GM12878 (cell line): ENCODE results near the gene C20orf144. TPM values are rescaled to one million over a fixed set of nuclear protein-coding genes. Genes with fewer than 3 reads are reported as not detected.

ENCODE experiments used
- ATAC-seq: fragments of 200-7000 bp; cut with Tn5 transposase; 3 replicates; pipeline ENCODE4 v1.9.1; 2020; ENCODE audit warnings: mild to moderate bottlenecking, moderate library complexity
- BruUV-seq: library from RNA; stranded (reverse); fragments of 400-500 nt; replicated peaks from 2 replicates; lab custom pipeline; 2021; lab: Mats Ljungman, UMichigan
- CTCF ChIA-PET: fragments of 300-600 bp; sonication (Branson Sonifier 250); formaldehyde crosslinking; extraction: SDS; loops from one replicate; lab custom pipeline; 2021; ENCODE audit warnings: inconsistent platforms; lab: Yijun Ruan, JAX
- POLR2A ChIA-PET: fragments of 350-600 bp; formaldehyde crosslinking; extraction: SDS; loops from one replicate; lab custom pipeline; 2021; ENCODE audit warnings: inconsistent platforms; lab: Charles Lee
- RAD21 ChIA-PET: fragments of 300-600 bp; sonication (Branson Sonifier 250); formaldehyde crosslinking; loops from one replicate; lab custom pipeline; 2023; ENCODE audit warnings: antibody characterized with exemption; ENCODE audit not compliant: unreplicated experiment; lab: Charles Lee
- SMC1A ChIA-PET: fragments of 300-600 bp; sonication (Branson Sonifier 250); formaldehyde crosslinking; loops from one replicate; lab custom pipeline; 2023; ENCODE audit not compliant: unreplicated experiment, uncharacterized antibody; lab: Charles Lee
- DNase-seq: peaks from one replicate; pipeline ENCODE4 v3.0.0-alpha.2; 2011; ENCODE audit warnings: low read depth, low spot score
- FAIRE-seq: peaks from 3 replicates; lab custom pipeline; 2011; peaks lifted over from hg19 to GRCh38; lab: Jason Lieb, UNC
- H2AFZ ChIP-seq: 2 replicates; pipeline ENCODE4 v1.6.0; 2011; ENCODE audit warnings: low read depth, low read length, control low read depth; ENCODE audit not compliant: control insufficient read depth
- H3K27ac ChIP-seq: 2 replicates; pipeline ENCODE4 v1.5.1; 2011; ENCODE audit warnings: control low read depth; ENCODE audit not compliant: control insufficient read depth, insufficient read depth
- H3K27me3 ChIP-seq, 2 experiments: replicated peaks in 1 of 2; 2 replicates each; pipeline versions ENCODE4 v1.6.0 to v1.6.1; 2011; ENCODE audit warnings: low read length in 1 of 2; ENCODE audit not compliant: control insufficient read depth in 2 of 2, insufficient read depth in 2 of 2
- H3K36me3 ChIP-seq, 2 experiments: 2 replicates each; pipeline ENCODE4 v1.5.1; 2011; ENCODE audit warnings: low read length in 1 of 2; ENCODE audit not compliant: control insufficient read depth in 2 of 2, insufficient read depth in 2 of 2
- H3K4me1 ChIP-seq: 2 replicates; pipeline ENCODE4 v1.6.1; 2011; ENCODE audit warnings: mild to moderate bottlenecking, low read length, moderate library complexity, mixed read lengths; ENCODE audit not compliant: control insufficient read depth, insufficient read depth
- H3K4me2 ChIP-seq: 2 replicates; pipeline ENCODE4 v1.6.0; 2011; ENCODE audit warnings: control low read depth; ENCODE audit not compliant: control insufficient read depth, insufficient read depth
- H3K4me3 ChIP-seq: fragments of 200-600 bp; sonication (generic); 2 replicates; pipeline ENCODE4 v1.5.1; 2016
- H3K79me2 ChIP-seq: 2 replicates; pipeline ENCODE4 v1.6.0; 2011; ENCODE audit warnings: low read length; ENCODE audit not compliant: control insufficient read depth, insufficient read depth
- H3K9ac ChIP-seq: 2 replicates; pipeline ENCODE4 v1.8.0; 2011; ENCODE audit warnings: low read length, control low read depth, mixed read lengths; ENCODE audit not compliant: control insufficient read depth, insufficient read depth
- H3K9me3 ChIP-seq: replicated peaks from 3 replicates; pipeline ENCODE4 v1.5.1; 2011; ENCODE audit warnings: mild to moderate bottlenecking, low read length; ENCODE audit not compliant: control insufficient read depth, insufficient read depth
- H4K20me1 ChIP-seq: 2 replicates; pipeline ENCODE4 v1.6.0; 2011; ENCODE audit not compliant: control insufficient read depth, insufficient read depth
- CBFB ChIP-seq: IDR thresholded peaks from 2 replicates; pipeline ENCODE4 v1.6.1; 2016; ENCODE audit warnings: antibody characterized with exemption, low read depth
- CBX5 ChIP-seq: sonication (generic); IDR thresholded peaks from 2 replicates; pipeline ENCODE4 v1.6.1; 2016; ENCODE audit warnings: low read depth, moderate library complexity, mild to moderate bottlenecking, inconsistent platforms
- CHD1 ChIP-seq: IDR thresholded peaks from 2 replicates; pipeline ENCODE4 v1.6.1; 2012; ENCODE audit warnings: low read depth, low read length, improper control_type of control experiment
- CREB1 ChIP-seq: IDR thresholded peaks from 2 replicates; pipeline ENCODE4 v1.6.1; 2012; ENCODE audit warnings: low read depth, mild to moderate bottlenecking, inconsistent platforms
- HDGF ChIP-seq: fragments of 450-650 bp; IDR thresholded peaks from 2 replicates; pipeline ENCODE4 v1.6.1; 2016; ENCODE audit warnings: antibody characterized with exemption
- IRF4 ChIP-seq: IDR thresholded peaks from 2 replicates; pipeline ENCODE4 v1.6.1; 2011; ENCODE audit warnings: low read depth, low read length
- JUNB ChIP-seq: IDR thresholded peaks from 2 replicates; pipeline ENCODE4 v1.6.1; 2016; ENCODE audit warnings: antibody characterized with exemption, mild to moderate bottlenecking
- NFYA ChIP-seq: IDR thresholded peaks from 2 replicates; pipeline ENCODE4 v1.6.1; 2011; ENCODE audit warnings: low read depth, mild to moderate bottlenecking, low read length, improper control_type of control experiment, borderline replicate concordance
- NRF1 ChIP-seq: conservative IDR thresholded peaks from 2 replicates; pipeline ENCODE4 v1.6.1; 2011; ENCODE audit warnings: mild to moderate bottlenecking, low read depth, low read length, improper control_type of control experiment
- PAX5 ChIP-seq: IDR thresholded peaks from 2 replicates; pipeline ENCODE4 v1.6.1; 2011; ENCODE audit warnings: low read depth, low read length, borderline replicate concordance
- RAD21 ChIP-seq: IDR thresholded peaks from 2 replicates; pipeline ENCODE4 v1.6.1; 2011; ENCODE audit warnings: mild to moderate bottlenecking, low read depth, low read length, moderate library complexity; ENCODE audit not compliant: insufficient read depth
- RAD51 ChIP-seq: fragments of 450-650 bp; IDR thresholded peaks from 2 replicates; pipeline ENCODE4 v1.6.1; 2016; ENCODE audit warnings: moderate library complexity, mild to moderate bottlenecking, inconsistent platforms
- SIN3A ChIP-seq: IDR thresholded peaks from 2 replicates; pipeline ENCODE4 v1.6.1; 2012; ENCODE audit warnings: low read depth, low read length, improper control_type of control experiment
- SMAD1 ChIP-seq: fragments of 450-650 bp; IDR thresholded peaks from 2 replicates; pipeline ENCODE4 v1.6.1; 2018; ENCODE audit warnings: mild to moderate bottlenecking, low read depth; ENCODE audit not compliant: partially characterized antibody
- ZNF687 ChIP-seq: fragments of 450-650 bp; IDR thresholded peaks from 2 replicates; pipeline ENCODE4 v1.6.1; 2017; ENCODE audit warnings: mild to moderate bottlenecking, moderate library complexity
- WGBS: methylation state at CpG from one replicate; pipeline ENCODE4 v1.1.6; 2016; ENCODE audit warnings: low lambda C conversion rate; ENCODE audit not compliant: insufficient replicate concordance, insufficient coverage; ENCODE audit errors: missing lambda C conversion rate; 5-methylcytosine and 5-hydroxymethylcytosine counted together
- in situ Hi-C: fragments of 300-500 bp; cut with MboI; formaldehyde crosslinking; loops from 9 replicates; pipeline ENCODE4 v1.14.3; 2018; ENCODE audit warnings: mixed read lengths
- intact Hi-C: fragments of 100-400 bp; cut with micrococcal nuclease; formaldehyde crosslinking; loops from one replicate; pipeline ENCODE4 v1.14.2; 2022; ENCODE audit not compliant: unreplicated experiment
- polyA plus RNA-seq, 11 experiments: library from polyadenylated mRNA; depleted of rRNA in 4 of 11; unstranded in 6 of 11; stranded (reverse) in 5 of 11; fragments of >200 nt; fragmentation: Nextera tagmentation in 4 of 11; fragmentation: Illumina TruSeq in 1 of 11; extraction: Ambion mirVana in 4 of 11; extraction: Trizol in 1 of 11; gene quantifications; 1 replicate in 1 of 11; 2 replicates in 10 of 11; pipeline versions ENCODE4 v1.2.1 to v1.2.3, GENCODE V29; 2011 to 2016; ENCODE audit warnings: inconsistent platforms in 2 of 11, missing spikeins in 2 of 11, low read depth in 1 of 11
- total RNA-seq, 4 experiments: library from RNA; depleted of rRNA in 3 of 4; stranded (reverse); fragments of >200 nt in 3 of 4; fragmentation: Illumina TruSeq in 1 of 4; extraction: Trizol in 1 of 4; gene quantifications; 2 replicates each; pipeline versions ENCODE4 v1.2.1 to v1.2.3, GENCODE V29; 2013 to 2021
- TF ChIP-seq, protein P1 (sequence below): fragments of 150-350 bp; IDR thresholded peaks from 2 replicates; pipeline ENCODE4 v1.6.1; 2014; ENCODE audit warnings: mild to moderate bottlenecking, low read depth, low read length

C20orf144 gene
- total and polyA plus RNA-seq, 10 of the 15 experiments (the other 5 are each of a cell fraction or from before 2014, with no cell fraction given) = 0.04 to 0.62 (median 0.23) TPM; not detected in 2

DNA sequence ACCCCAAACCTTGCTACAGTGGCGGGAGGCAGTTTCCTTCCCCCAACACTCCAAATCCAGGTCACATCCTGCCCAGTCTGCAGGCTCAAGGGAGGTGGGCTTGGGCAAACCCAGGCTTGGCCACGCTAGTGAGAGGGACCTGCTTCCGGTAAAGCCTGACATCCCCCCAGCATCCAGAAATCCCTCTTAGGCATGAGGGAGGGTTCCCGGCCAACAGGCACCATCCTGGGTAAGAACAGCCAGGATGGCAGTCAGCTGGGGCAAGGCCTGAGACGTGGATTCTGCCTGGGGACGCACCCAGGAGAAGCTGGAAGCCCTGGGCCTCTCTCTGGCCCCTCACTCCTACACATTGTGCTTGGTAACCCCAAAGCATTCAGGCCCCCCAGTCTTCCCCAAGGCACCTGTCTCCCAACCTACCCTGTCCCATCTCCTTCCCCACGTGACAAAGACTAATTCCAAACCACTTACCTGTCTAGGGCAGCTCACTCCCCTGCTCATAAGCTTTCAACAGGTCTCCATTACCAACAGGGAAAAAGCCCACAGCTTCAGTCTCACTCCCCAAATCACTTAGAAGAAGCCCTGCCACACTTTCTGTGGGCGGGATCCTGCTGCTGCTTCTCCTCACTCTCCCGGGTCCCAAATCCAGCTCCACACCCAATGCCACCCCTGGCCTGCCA, 2.1 kb downstream of the C20orf144 start:
- Histone ChIP-seq H3K9ac (peak overlapping the region; percentile 91), H2AFZ (peak overlapping the region; percentile 91), H3K27me3 (no peaks in the 10 kb centered on the region), H3K4me3 (peak overlapping the region; percentile 87), H3K36me3 (no peaks in the 10 kb centered on the region), H3K79me2 (peaks cover 2% of the 10 kb centered on the region), H3K4me1 (peaks cover 29% of the 10 kb centered on the region), H3K9me3 (no peaks in the 10 kb centered on the region), H3K27ac (peak overlapping the region; percentile 88), H4K20me1 (peaks cover 4% of the 10 kb centered on the region; the same call in 1 of the 2 replicates), H3K4me2 (peak overlapping the region; percentile 99)
- ChIA-PET RAD21 (interaction anchor here (1.0 to 2.2 kb wide), 6 partner anchors 12 to 206 kb away, joined by 3 to 10 read pairs (median 6); partner anchors contain the start of genes CBFA2T2 and ZNF341), POLR2A (interaction anchor here (0.9 to 2.4 kb wide), 5 partner anchors 11 to 174 kb away, joined by 3 to 9 read pairs (median 3); partner anchors contain the start of genes CBFA2T2 and PXMP4), CTCF (interaction anchor here (0.6 to 3.2 kb wide), 8 partner anchors 11 to 219 kb away, joined by 3 to 20 read pairs (median 3); no protein-coding TSS in a partner anchor), SMC1A (interaction anchor here (0.6 to 1.6 kb wide), 5 partner anchors 11 to 265 kb away, joined by 3 to 4 read pairs (median 4); no protein-coding TSS in a partner anchor)
- WGBS = 47% methylated on average over 8 of the region's 9 CpGs
- ATAC-seq (no peak), DNase-seq (no peak), FAIRE-seq (no peak)
- in situ Hi-C loops (no loop called here), intact Hi-C loops (loop anchor here (1.0 to 10.0 kb wide), 2 partner anchors 25 to 461 kb away; no protein-coding TSS in a partner anchor)
- TSS peak; percentile 83 for BruUV-seq
- no peak for TF ChIP-seq CBFB
- TF ChIP-seq HDGF = peak; percentile 55; the same call in 1 of the 2 replicates
- TF ChIP-seq NRF1 = no peak
- TF ChIP-seq, protein P1, sequence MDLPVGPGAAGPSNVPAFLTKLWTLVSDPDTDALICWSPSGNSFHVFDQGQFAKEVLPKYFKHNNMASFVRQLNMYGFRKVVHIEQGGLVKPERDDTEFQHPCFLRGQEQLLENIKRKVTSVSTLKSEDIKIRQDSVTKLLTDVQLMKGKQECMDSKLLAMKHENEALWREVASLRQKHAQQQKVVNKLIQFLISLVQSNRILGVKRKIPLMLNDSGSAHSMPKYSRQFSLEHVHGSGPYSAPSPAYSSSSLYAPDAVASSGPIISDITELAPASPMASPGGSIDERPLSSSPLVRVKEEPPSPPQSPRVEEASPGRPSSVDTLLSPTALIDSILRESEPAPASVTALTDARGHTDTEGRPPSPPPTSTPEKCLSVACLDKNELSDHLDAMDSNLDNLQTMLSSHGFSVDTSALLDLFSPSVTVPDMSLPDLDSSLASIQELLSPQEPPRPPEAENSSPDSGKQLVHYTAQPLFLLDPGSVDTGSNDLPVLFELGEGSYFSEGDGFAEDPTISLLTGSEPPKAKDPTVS = no peak
- TF ChIP-seq NFYA = no peak
- no peak for TF ChIP-seq ZNF687
- no peak for TF ChIP-seq IRF4
- TF ChIP-seq CREB1 = no peak
- TF ChIP-seq RAD21 = no peak
- no peak for TF ChIP-seq SIN3A
- 0 out of 2 replicates have a peak, but pooled peaks have one; percentile 3 for TF ChIP-seq PAX5
- no peak for TF ChIP-seq RAD51
- no peak for TF ChIP-seq CBX5
- no peak for TF ChIP-seq CHD1
- no peak for TF ChIP-seq JUNB
- no peak for TF ChIP-seq SMAD1
